ENCODE results near the gene SLAMF8.
A peak's percentile ranks its signal among the peaks of the same experiment; 100 is the strongest.

The SLAMF8 gene

DNA sequence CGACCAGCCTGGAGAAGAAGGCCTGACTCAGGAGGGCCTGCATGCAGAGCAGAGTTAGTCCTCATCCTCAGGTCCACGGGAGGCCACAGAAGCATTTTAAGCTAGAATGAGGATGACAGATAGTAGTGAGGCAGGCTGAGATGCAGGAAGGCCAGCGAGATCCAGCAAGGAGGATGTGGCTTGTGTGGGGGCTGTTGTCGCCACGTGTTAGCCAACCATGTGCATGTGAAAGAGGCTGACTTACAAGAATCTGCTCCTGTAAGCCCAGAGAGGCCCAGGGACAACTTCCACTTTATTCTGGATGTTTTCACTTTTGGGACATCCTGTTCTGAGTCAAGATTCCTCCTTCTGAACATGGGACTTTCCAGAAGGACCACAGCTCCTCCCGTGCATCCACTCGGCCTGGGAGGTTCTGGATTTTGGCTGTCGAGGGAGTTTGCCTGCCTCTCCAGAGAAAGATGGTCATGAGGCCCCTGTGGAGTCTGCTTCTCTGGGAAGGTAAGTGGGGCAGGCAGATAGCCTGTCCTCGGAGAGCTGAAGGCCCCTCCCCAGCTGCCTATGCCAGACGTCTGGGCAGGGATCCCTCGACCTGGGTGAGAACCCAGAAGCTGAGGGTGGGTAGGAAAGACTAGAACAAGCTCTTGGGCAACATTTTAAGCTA lies at the start of gene SLAMF8:
SLAMF8 (plus strand) TSS at position 433 of the 661 bp plus-strand sequence; CDS start at position 459, 26 bp downstream.
- peak in 1 of 2 donors; percentile 15 for DNase-seq (ENCODE audit: low read depth in 2 of 2)

DNA sequence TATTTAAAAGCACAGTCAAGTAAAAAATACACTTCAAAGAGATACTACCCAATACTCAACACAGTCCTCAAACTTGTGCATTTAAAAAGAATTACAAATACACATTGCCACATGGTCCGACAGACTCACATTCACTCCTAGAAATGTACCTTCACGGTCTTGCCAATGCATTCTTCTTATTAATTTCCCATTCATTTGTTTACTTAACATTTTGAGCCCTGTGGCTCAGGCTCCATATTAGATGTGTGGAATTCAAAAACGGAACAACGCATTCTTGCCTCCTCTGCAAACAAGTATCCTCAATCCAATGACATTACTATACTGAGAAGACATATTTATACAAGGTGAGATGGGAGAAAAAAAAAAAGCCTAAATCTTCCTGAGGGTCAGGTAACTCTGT lies 48.4 kb upstream of the SLAMF8 start:
- DNase-seq (ENCODE audit: low read depth in 2 of 2) = no peak

DNA sequence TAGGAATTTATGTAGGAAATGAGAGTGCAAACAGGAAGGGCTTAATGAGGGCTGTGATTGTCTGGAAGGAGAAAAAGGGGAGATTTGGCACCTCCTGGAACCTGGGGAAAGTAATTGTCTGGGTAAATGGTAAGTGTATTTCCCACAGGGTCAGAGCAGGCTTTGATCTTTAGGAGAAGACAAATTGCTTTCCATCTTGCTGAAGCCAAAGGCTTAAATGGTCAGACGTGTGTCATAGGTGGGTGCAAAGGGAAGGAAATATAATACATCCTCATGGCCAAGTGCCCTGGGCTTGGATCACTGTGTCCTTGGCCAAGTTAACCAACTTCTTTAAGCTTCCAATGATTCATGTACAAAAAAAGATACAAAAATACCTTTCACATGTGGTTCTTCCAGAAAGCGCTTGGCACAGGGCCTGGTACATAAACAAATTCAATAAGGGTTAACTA lies 47.2 kb upstream of the SLAMF8 start:
- DNase-seq (ENCODE audit: low read depth in 2 of 2) = no peak

DNA sequence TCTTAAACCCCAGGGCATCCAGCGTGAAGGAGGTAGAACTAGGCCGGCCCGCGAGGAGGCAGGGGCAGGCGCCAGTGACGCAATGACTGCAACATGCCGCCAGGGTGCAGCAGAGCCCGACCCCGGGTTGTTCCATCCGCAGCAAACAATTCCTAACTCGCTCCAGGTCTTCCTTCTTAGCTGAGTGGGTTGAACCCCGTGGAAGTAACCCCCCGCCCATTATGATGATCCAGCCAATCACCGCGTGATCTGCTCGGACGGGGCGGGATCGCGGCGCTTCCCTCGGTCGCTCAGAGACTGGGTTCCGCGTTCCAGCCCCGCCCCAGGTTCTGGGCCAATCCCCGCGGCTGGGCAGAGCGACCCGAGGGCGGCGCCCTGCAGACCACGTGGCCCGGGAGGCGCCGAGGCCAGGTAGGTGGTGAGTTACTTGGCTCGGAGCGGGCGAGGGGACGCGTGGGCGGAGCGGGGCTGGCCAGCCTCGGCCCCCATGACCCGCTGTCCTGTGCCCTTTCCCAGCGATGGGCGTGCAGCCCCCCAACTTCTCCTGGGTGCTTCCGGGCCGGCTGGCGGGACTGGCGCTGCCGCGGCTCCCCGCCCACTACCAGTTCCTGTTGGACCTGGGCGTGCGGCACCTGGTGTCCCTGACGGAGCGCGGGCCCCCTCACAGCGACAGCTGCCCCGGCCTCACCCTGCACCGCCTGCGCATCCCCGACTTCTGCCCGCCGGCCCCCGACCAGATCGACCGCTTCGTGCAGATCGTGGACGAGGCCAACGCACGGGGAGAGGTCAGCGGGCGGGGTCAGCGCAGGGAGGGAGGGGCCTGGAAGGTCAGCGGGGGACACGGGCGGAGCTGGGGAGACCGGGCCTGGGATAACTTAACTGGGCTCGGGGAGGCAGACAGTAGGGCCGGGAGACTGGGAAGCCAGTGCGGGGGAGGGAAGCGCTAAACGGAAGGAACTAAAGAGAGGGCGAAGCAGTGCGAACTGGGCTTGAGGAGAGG lies 45.8 kb upstream of the SLAMF8 start, which contains the start of gene DUSP23:
DUSP23 (plus strand) TSS at position 380 of the 1,000 bp plus-strand sequence; CDS start at position 519, 139 bp downstream.
- peak; percentile 92 for DNase-seq (ENCODE audit: low read depth in 2 of 2)

DNA sequence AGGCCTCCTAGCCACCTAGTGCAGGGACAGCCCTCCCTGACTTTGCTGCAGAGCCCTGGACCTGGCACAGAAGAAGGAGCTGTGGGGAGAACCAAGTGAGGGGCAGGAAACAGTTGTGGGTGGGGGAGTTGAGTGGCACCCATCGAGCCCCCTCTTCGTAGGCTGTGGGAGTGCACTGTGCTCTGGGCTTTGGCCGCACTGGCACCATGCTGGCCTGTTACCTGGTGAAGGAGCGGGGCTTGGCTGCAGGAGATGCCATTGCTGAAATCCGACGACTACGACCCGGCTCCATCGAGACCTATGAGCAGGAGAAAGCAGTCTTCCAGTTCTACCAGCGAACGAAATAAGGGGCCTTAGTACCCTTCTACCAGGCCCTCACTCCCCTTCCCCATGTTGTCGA lies 44.7 kb upstream of the SLAMF8 start:
- no peak for DNase-seq (ENCODE audit: low read depth in 2 of 2)

DNA sequence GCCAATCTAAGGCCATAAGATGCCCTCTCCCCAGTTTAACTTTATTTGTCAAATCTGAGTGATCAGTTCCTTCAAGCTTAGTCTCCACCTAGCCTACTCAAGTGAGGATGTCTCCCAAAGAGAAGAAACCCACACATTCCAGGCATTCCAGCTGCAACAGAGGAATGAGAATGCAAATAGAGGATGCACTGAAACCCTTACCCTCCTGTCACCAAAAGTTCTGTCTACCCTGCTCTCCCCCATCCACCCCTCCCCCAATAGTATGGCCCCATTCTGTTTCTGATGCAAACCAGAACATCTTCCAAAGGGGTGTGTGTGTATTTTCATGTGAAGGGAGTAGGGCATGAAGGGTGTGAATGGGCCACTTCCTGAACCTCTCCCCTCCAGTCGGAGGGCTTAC lies 42.9 kb upstream of the SLAMF8 start:
- no peak for DNase-seq (ENCODE audit: low read depth in 2 of 2)

DNA sequence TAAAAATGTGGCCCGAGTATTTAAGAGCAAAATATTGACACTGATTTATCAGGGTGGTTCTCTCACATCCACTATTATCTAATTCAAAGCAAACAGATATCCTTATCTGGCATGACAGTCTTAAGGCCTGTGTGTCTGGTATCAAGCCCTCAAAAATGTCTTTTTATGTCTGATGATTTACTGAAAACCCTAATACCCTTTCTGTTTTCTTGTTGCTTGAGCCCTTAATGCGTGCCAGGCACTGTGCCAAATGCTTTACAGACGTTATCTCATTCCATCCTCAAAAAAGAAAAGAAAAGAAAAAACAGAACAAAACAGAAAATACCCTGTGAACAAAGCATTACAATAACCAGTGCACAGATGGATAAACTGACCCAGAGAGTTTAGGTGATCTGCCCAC lies 40.2 kb upstream of the SLAMF8 start:
- no peak for DNase-seq (ENCODE audit: low read depth in 2 of 2)

DNA sequence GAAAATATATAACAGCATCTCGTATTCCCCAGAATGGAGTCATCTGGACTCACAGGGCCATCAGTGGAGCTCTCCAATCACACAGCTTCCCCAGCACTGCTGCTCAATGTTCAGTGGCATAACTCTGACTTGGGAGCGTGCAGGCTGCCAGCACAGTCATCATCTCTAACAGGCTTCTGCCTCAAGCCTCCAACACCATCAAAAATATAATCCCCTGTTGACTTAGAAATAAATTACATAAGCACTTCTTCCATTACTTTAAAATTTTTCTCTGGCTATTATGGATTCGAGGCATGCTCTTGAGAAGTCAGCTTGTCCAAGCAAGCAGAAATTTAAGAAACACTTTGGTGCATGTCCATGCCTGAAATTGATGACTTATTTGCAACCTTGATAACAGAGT lies 39.7 kb upstream of the SLAMF8 start:
- no peak for DNase-seq (ENCODE audit: low read depth in 2 of 2)

DNA sequence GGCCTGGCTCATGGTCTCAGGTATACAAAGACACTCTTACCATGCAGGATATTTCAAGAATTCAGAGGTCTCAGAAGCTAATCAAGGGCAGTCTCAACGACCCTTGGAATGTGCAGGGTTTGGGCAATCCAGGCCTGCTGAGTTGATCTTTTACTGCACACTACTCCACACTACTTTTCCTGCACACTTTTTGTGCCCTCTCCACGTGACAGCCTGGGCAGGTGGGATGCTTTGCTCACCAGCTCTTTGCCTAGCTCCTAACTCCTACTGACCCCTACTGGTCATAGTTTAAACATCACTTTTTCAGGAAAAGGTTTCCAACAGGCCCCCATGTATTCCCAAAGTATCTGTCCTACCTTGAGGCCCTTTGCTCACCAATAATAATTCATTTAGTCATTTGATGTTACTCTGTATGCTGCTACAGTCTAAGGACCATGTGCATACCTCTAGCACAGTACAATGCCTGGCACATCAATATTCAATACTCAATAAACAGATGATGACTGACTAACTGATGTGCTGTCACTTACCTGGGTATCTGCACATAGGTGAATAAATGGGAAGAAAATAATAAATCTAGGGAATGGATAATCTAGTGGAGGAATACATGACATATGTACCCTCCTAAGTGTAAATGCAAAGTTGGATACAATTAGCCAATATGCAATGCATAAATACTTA lies 36.3 kb upstream of the SLAMF8 start:
- DNase-seq (ENCODE audit: low read depth in 2 of 2) = no peak

DNA sequence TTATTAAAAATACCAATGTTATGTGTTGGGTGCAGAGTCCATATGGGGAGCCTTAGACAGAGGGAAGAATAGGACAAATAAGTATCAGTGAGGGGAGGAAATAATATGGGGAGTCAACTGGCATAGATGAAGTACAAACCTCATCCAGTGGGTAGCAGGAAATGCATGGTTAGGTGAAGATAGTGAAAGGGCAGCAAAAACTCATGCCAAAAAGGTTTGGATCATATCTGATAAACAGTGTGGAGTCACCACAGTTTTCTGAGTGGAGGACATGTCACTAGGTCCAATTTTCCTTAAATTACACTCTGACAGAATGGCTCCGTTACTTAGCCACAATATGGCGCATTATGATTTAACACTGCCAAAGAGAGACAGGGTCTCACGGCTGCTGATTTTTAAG lies 35.6 kb upstream of the SLAMF8 start:
- no peak for DNase-seq (ENCODE audit: low read depth in 2 of 2)

DNA sequence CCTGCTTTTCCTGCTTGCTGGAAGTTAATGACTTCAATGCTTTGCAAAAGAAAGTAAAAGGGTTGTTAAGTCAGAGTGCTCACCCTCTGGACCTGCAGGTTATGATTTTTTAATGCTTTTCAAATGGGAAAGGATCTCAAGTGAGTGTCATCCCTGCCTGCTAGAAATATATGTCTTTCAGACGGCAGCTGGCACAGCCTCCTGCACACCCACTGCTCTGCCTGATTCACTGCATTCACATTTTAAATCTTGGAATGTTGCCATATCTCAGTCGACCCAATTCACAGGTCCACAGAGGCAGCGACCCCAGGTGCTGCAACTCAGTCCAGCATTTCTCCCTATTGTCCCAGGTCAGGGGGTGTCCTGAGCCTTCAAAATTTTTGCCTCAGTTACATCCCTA lies 35.2 kb upstream of the SLAMF8 start:
- no peak for DNase-seq (ENCODE audit: low read depth in 2 of 2)

DNA sequence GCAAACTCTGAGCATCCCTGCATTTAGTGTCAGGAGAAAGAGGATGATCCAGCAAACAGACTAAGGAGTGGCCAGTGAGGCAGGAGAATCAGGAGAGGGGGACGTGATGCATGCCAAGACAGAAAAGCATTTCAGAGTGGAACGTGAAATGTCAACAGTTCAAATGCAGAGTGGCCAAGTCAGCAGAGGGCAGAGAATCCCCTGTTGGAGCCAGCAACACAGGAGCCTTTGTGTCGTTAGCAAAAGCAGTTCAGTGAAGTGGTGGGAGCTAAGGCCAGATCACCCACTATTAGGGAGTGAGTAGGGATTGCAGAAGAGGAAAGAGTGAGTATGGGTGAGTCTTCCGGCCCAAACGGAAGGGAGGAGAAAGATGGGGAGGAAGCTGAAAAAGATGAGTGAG lies 31.1 kb upstream of the SLAMF8 start:
- DNase-seq (ENCODE audit: low read depth in 2 of 2) = no peak

DNA sequence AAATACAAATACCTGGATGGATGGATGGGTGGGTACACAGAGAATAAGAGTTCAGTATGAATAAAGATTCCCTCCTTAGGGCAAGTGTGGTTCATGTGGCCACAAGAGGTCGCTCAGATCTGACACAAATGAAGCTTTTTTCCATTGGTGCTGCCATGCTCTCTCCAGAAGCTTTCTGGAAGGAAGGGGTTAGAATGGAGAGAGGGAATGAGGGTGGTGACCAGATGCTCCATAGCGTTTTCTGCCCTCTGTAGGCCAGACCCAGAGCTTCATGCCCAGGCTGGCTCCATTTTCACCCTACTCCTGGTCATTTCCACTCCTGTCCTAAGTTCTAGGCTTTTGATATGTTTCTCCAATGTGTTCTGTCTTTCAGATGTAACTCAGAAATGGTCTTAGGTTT lies 27.8 kb upstream of the SLAMF8 start:
- peak in 1 of 2 donors; percentile 18 for DNase-seq (ENCODE audit: low read depth in 2 of 2)

DNA sequence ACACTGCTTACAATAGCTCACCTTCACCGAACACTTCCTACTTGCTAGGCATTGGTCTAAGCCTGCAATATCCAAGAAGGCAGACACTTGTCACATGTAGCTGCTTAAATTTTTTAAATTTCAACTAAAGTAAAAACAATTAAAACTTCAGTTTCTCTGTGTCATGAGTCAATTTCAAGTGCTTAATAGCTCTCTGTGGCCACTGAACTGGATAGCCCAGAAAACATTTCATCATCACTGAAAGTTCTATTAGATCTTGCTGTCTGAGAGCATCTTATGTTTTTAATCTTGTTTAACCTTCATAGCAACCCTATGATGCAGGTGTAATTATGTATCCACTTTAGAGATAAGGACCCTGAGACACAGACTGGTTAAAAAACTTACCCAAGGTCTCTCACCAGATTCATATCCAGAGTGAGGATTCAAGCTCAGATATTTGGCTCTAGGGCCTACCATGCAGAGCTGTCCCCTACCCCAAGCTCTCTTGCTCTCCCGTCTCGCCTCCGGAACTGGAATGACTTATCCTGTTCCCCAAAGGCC lies 27.2 kb upstream of the SLAMF8 start:
- no peak for DNase-seq (ENCODE audit: low read depth in 2 of 2)

DNA sequence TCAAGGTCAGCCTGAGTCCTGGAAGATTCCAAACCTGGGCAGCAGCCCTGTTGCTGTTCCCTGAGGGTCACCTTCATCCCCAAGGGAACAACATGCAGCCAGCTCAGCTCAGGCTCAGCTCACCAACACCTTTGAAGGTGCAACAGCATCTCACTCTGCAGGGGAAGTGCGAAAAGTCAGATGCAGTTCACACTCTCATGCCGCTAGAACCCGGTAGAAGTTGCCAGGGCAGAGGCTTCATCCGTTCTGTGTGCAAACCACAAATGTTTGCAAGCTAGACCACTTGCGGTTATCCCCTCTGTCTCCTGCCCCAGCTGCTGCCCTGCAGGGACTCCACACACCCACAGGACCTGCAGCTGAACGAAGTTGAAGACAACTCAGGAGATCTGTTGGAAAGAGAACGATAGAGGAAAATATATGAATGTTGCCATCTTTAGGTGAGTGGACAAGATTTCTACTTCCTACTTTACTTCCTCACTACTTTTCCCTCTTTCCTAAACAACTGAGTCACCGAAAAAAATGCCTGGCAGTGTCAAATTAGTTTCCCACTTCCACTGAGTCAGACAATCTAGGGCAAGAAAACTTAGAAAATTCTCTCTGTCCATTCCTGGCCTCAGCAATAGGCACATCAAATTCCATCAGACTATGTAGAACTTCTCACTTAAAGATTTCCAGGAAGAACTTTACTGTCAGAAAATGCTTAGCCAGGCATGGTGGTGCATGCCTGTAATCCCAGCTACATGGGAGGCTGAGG lies 26.3 kb upstream of the SLAMF8 start:
- no peak for DNase-seq (ENCODE audit: low read depth in 2 of 2)

DNA sequence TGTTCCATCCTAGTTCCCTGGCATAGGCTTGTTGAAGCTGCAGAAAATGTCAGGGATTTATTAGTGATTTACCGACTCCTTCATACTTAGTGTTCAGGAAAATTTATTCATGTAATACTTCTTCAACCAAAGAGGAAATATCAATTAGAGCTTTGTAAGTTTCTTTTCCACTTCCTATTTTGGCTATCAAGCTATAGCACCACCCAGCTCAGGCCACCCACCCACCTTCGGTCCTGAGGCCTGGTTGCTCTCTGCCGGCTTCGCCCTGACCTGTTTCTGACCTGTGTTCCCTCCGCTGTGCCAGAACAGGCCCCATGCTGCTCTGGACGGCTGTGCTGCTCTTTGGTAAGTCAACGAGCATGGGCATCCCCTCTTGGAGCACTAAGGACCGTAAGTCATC lies 24.6 kb upstream of the SLAMF8 start, which contains the start of gene FCRL6:
FCRL6 (plus strand) TSS at position 250 of the 400 bp plus-strand sequence; CDS start at position 315, 65 bp downstream.
- no peak for DNase-seq (ENCODE audit: low read depth in 2 of 2)

DNA sequence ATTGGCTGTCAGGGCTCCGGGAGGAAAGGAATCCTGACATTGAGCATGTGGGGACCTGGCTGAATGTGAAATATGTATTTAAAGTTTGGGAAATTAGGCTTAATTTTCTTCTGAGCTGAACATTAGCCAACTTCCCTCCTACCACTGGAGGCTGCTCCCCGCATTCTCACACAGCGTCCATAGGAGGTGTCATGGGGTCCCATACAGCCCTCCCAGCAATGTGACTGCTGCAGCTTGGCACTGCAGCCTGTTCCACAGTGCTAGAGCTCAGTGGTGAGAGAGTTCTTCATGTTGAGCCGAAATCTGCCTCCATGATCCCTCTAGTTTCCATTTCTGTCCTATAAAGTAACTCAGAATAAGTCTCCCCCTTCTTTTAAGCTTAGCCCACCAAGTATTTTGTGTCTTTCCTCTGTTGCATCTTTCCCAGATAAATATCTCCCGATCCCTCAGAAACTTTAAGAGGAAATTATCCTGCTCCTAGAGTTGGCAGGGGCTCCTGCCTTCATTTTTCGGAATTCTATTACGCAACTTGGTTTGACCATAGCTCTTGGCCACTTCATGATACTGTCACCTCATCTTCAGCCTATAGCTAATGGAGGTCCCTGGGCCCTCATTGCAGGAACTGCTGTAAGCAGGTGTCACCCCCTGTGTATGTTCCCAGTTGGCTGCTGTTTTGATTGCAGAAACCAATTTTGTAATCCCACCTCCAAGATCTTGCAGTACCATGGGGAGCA lies 22.6 kb upstream of the SLAMF8 start:
- DNase-seq (ENCODE audit: low read depth in 2 of 2) = no peak

DNA sequence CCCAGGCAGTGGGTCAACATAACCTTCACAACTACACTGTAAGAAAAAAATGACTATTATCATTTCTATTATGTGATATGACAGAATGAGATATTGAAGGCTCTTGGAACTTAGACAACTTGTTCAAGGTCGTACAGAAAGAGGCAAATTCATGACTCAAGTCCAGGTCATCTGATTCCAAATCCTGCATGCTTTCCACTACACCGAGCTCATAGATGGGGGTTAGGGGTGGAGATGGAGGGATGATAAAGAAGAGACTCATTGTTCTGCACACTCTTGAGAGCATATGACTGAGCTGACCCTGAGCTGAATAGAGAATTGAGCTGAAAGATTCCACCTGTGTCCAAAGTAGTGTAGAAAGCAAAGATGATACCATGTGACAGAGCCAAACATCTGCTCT lies 21.7 kb upstream of the SLAMF8 start:
- DNase-seq (ENCODE audit: low read depth in 2 of 2) = no peak

DNA sequence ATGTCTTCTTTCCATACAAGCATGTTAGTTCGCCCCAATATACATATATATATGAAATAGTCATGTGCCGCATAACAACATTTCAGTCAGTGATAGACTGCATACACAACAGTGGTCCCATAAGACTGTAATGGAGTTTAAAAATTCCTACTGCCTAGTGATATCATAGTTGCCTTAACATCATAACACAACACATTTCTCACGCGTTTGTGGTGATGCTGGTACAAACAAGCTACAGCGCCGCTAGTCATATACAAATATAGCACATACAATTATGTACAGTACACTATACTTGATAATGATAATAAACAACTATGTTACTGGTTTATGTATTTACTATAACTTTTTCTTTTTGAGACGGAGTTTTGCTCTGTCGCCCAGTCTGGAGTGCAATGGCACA lies 10.7 kb upstream of the SLAMF8 start:
- no peak for DNase-seq (ENCODE audit: low read depth in 2 of 2)

Data from stimulated activated CD4-positive, alpha-beta T cell treated with anti-CD3 and anti-CD28 coated beads, Interleukin-1b, Interleukin-23, amount 100 ng/mL, for 4 hours (primary cell).